ENCODE measurements around the gene CAPN10. TPM values are rescaled to one million over a fixed set of nuclear protein-coding genes. Genes with fewer than 3 reads are reported as not detected.
"Not testable (repeated sequence)": the region's sequence is repeated elsewhere in the genome, so short reads cannot be mapped to it uniquely, and the experiment has no call there.

The CAPN10 gene
- total and polyA plus RNA-seq, 9 donors, result 2.2 to 34.3 (median 25.1) TPM

GRCh38 chr2:240615820-240616547, 29.4 kb downstream of the CAPN10 start:
- DNase-seq, result peak in 3 of 5 donors; percentile 11 to 44 (median 19)
- TF ChIP-seq CTCF (IDR thresholded peaks at IDR 0.05), result no peak
- TF ChIP-seq EP300 (IDR thresholded peaks at IDR 0.05), result no peak
- no peak for TF ChIP-seq POLR2A (IDR thresholded peaks at IDR 0.05)
- Histone ChIP-seq H3K27me3 (no peaks in the 10 kb centered on the region), H3K27ac (no peak overlapping the region), H3K4me1 (ENCODE audit: insufficient read depth) (no peaks in the 10 kb centered on the region), H3K9me3 (no peaks in the 10 kb centered on the region), H3K36me3 (no peaks in the 10 kb centered on the region), H3K4me3 (no peak overlapping the region)
- intact Hi-C loops (cut with DNase I), result loop anchor here in 1 of 4 donors (10.0 kb wide), 1 partner anchor 111 kb away; no protein-coding TSS in a partner anchor
- WGBS, 3 donors, result 71 to 78% (median 78%) methylated on average over 19 to 20 of the region's 20 CpGs

GRCh38 chr2:240616860-240617666, 30.5 kb downstream of the CAPN10 start:
- not testable (repeated sequence) for H3K9me3 ChIP-seq; H3K36me3 ChIP-seq; H3K4me3 ChIP-seq; H3K27ac ChIP-seq; H3K4me1 ChIP-seq (ENCODE audit: insufficient read depth); H3K27me3 ChIP-seq
- 80 to 89% (median 84%) methylated on average over 5 of the region's 5 CpGs for WGBS, 3 donors
- intact Hi-C loops (cut with DNase I), result loop anchor here in 1 of 4 donors (10.0 kb wide), 1 partner anchor 112 kb away; no protein-coding TSS in a partner anchor
- peak in 2 of 5 donors; percentile 5 for DNase-seq

- Histone ChIP-seq H3K4me3 (no peak overlapping the region), H3K36me3 (no peaks in the 10 kb centered on the region), H3K9me3 (no peaks in the 10 kb centered on the region), H3K27ac (no peak overlapping the region), H3K27me3 (no peaks in the 10 kb centered on the region), H3K4me1 (ENCODE audit: insufficient read depth) (no peaks in the 10 kb centered on the region)
- intact Hi-C loops (cut with DNase I), result loop anchor here in 1 of 4 donors (10.0 kb wide), 1 partner anchor 114 kb away; no protein-coding TSS in a partner anchor
- TF ChIP-seq EP300 (IDR thresholded peaks at IDR 0.05), result no peak
- TF ChIP-seq POLR2A (IDR thresholded peaks at IDR 0.05), result no peak
- no peak for TF ChIP-seq CTCF (IDR thresholded peaks at IDR 0.05)
- DNase-seq, result peak in 1 of 5 donors; percentile 3
- 79 to 88% (median 82%) methylated on average over 6 of the region's 6 CpGs for WGBS, 3 donors
These were observed 32.2 kb downstream of the CAPN10 start for GRCh38 chr2:240618776-240619175.

GRCh38 chr2:240619506-240620148, 33.1 kb downstream of the CAPN10 start:
- Histone ChIP-seq H3K36me3 (no peaks in the 10 kb centered on the region), H3K27me3 (no peaks in the 10 kb centered on the region), H3K4me1 (ENCODE audit: insufficient read depth) (no peaks in the 10 kb centered on the region), H3K27ac (no peak overlapping the region), H3K9me3 (no peaks in the 10 kb centered on the region), H3K4me3 (no peak overlapping the region)
- intact Hi-C loops (cut with DNase I), result loop anchor here in 1 of 4 donors (10.0 kb wide), 1 partner anchor 115 kb away; no protein-coding TSS in a partner anchor
- TF ChIP-seq EP300 (IDR thresholded peaks at IDR 0.05), result no peak
- no peak for TF ChIP-seq CTCF (IDR thresholded peaks at IDR 0.05)
- TF ChIP-seq POLR2A (IDR thresholded peaks at IDR 0.05), result no peak
- peak in 3 of 5 donors; percentile 9 to 27 (median 10) for DNase-seq
- WGBS, 3 donors, result 88 to 92% (median 89%) methylated on average over 19 of the region's 19 CpGs

All from ovary (tissue), 9 donors.